ENCODE data around the gene ARHGEF37.
"Not testable (repeated sequence)": the region's sequence is repeated elsewhere in the genome, so short reads cannot be mapped to it uniquely, and the experiment has no call there.

Gene ARHGEF37

DNA sequence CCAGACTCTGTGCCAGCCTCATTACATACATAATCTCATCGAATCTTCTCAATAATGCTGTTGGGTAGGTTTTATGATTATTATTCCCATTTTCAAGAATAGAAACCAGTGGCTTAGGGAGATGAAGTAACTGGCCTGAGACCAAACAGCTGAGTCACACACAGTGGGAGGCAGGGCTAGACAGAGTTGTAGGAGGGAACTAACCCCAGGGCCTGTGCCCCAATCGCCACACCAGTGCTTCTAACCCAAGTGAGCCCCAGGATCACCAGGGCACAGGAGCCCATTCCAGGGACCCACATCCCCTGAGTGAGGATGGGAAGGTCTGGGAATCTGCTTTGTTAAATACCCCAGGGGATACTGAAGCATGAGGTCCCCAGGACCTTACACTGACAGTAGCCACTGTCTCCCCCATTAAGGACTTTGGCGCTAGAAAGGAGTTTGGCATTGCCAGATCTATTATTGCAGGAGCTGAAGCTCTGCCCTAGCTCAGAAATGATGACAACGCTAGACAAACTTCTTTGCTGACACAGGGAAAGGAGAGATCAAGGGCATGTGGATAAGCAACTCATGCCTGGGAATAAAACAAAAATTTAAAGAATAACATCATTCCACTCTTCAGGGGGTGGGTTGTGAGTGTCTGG, 85.0 kb downstream of the ARHGEF37 start:
- H3K4me3 ChIP-seq (replicated peaks in 1 of 2; ENCODE audit: low read depth in 2 of 2, low read length in 2 of 2), result no peak overlapping the region
- peak; percentile 34 to 56 for DNase-seq (ENCODE audit: low read depth in 2 of 2)
- TF ChIP-seq CTCF (IDR thresholded peaks at IDR 0.05; ENCODE audit: low read depth, low read length), result no peak

- peak; percentile 87 for TF ChIP-seq CTCF (IDR thresholded peaks at IDR 0.05; ENCODE audit: low read depth, low read length)
- no peak overlapping the region for H3K4me3 ChIP-seq (replicated peaks in 1 of 2; ENCODE audit: low read depth in 2 of 2, low read length in 2 of 2)
- DNase-seq (ENCODE audit: low read depth in 2 of 2), result peak; percentile 41 to 48
Measured at GRCh38 chr5:149667084-149667828, 86.0 kb downstream of the ARHGEF37 start.

DNA sequence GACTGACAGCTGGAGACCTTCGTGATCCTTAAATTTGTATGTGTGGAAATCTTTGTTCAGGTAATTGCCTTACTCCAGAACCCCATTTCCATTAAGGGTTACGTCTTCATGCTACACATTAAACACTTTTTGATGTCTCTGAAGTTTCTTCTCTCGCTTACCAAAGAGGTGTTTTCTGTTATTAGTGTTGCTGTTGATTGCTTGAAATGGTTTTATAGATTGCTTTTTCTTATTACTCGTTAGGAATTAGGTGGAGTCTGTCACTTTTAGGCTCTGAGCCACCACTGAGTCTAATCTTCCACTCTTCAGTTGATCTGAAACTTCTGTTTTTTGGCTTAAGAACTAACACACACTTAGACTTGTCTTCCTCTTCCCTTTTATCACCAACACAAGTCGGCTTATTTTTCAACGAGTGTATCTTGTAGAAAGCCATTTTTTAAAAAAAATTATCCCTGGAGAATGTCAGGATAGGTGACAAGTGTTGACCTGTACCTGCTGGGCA, 86.6 kb downstream of the ARHGEF37 start:
- no peak for TF ChIP-seq CTCF (IDR thresholded peaks at IDR 0.05; ENCODE audit: low read depth, low read length)
- no peak for DNase-seq (ENCODE audit: low read depth in 2 of 2)
- no peak overlapping the region for H3K4me3 ChIP-seq (replicated peaks in 1 of 2; ENCODE audit: low read depth in 2 of 2, low read length in 2 of 2)

DNA sequence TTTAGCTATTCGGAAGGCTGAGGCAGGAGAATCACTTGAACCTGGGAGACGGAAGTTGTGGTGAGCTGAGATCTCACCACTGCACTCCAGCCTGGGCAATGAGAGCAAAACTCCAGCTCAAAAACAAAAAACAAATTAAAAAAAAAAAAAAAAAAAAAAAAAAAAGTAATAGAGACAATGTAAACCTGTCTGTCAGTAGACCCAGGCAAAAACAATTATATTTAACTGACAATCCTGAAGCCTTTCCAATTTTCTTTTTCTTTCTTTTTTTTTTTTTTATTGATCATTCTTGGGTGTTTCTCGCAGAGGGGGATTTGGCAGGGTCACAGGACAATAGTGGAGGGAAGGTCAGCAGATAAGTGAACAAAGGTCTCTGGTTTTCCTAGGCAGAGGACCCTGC, 88.0 kb downstream of the ARHGEF37 start:
- not testable (repeated sequence) for H3K4me3 ChIP-seq (replicated peaks in 1 of 2; ENCODE audit: low read depth in 2 of 2, low read length in 2 of 2); DNase-seq (ENCODE audit: low read depth in 2 of 2)

- no peak for TF ChIP-seq CTCF (IDR thresholded peaks at IDR 0.05; ENCODE audit: low read depth, low read length)
- DNase-seq (ENCODE audit: low read depth in 2 of 2), result no peak
Measured at GRCh38 chr5:149671544-149671943, 90.2 kb downstream of the ARHGEF37 start.

DNA sequence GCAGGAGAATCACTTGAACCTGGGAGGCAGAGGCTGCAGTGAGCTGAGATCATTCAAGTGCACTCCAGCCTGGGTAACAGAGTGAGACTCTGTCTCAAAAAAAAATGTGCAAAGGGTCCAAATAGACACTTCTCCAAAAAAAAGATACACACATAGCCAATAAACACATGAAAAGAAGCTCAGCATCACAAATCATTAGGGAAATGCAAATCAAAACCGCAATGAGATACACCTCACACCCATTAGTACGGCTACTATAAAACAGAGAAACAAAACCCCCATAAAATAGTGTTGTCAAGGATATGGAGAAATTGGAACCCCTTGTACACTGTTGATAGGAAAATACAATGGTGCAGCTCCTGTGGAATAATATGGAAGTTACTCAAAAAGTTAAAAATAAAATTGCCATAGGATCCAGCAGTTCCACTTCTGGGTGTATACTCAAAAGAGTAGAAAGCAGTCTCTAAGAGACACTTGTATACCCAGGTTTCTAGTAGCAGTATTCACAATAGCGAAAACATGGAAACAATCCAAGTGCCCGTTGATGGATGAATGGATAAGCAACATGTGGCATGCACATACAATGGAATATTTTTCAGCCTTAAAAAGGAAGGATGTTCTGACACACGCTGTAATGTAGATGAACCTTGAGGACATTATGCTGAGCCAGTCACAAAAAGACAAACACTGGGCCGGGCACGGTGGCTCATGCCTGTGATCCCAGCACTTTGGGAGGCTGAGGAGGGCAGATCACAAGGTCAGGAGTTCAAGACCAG, 91.6 kb downstream of the ARHGEF37 start:
- no peak for DNase-seq (ENCODE audit: low read depth in 2 of 2)
- TF ChIP-seq CTCF (IDR thresholded peaks at IDR 0.05; ENCODE audit: low read depth, low read length), result no peak
- H3K4me3 ChIP-seq (replicated peaks in 1 of 2; ENCODE audit: low read depth in 2 of 2, low read length in 2 of 2), result no peak overlapping the region

More at GRCh38 chr5:149671544-149671943, 90.2 kb downstream of the ARHGEF37 start:
- H3K4me3 ChIP-seq (replicated peaks in 1 of 2; ENCODE audit: low read depth in 2 of 2, low read length in 2 of 2), result no peak overlapping the region

GRCh38 chr5:149674686-149675085, 93.4 kb downstream of the ARHGEF37 start:
- TF ChIP-seq CTCF (IDR thresholded peaks at IDR 0.05; ENCODE audit: low read depth, low read length), result no peak
- H3K4me3 ChIP-seq (replicated peaks in 1 of 2; ENCODE audit: low read depth in 2 of 2, low read length in 2 of 2), result no peak overlapping the region
- DNase-seq (ENCODE audit: low read depth in 2 of 2), result no peak
